ENCODE measurements around the gene CIAPIN1. TPM values are rescaled to one million over a fixed set of nuclear protein-coding genes. Genes with fewer than 3 reads are reported as not detected.

The CIAPIN1 gene
- total RNA-seq, 1 donor from 2014 or later = 41.8 TPM

DNA sequence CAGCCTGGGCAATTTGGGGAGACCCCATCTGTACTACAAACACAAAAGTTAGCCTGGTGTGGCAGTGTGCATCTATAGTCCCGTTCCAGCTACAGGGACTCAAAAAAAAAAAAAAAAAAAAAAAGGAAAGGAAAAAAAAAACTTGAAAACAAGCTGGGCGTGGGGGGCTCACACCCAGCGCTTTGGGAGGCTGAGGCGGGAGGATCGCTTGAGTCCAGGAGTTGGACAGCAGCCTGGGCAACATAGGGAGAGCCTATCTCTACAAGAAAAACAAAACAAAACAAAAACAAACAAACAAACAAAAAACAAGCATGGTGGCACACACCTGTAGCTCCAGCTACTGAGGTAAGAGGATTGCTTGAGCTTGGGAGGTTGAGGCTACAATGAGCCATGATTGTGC lies 55.5 kb downstream of the CIAPIN1 start:
- intact Hi-C loops (cut with DNase I) = no loop called here
- ATAC-seq (ENCODE audit: poor library complexity) (no peak), DNase-seq (no peak)

DNA sequence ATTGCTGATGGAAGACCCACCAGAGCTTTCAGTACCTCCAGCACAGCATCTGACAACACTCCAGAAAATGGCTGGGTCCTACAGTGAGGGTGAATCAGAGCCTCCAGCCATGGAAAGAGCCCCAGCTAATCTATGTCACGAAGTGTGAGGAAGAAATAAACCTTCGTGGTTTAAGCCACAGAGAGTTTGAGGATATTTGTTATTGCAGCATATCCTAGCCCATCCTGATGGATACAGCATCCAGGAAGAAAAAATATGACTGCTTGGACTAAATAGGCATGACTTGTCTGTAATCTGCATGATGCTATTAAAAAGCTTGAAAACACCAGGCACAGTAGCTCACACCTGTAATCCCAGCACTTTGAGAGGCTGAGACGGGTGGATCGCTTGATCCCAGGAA lies 55.9 kb downstream of the CIAPIN1 start:
- DNase-seq = no peak
- intact Hi-C loops (cut with DNase I) = no loop called here
- peak; percentile 22 for ATAC-seq (ENCODE audit: poor library complexity)

DNA sequence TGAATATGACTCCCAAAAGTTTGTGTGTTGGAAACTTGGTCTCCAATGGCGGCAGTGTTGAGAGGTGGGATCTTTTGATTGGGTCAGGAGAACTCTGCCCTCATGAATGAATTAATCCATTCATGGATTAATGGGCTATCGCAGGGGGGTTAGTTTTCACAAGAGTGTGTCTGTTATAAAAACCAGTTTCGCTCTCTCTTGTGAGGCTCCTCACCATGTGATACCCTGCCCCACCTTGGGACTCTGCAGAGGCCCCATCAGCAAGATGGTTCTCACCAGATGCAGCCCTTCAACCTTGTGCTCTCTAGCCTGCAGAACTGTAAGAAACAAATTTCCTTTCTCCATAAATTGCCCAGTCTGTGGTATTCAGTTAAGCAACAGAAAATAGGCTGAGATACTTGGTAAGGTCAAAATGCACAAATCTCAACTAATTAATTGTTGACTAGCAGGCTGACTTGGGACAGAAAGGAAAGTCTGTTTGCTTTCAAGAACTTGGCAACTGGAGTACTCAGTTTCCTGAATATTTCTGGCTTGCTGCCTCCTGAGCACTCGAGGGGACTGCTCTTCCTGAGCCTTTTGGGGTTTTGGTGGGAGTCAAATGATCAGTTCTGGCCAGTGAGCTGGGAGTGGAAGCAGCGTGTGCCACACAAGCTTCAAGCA lies 56.4 kb downstream of the CIAPIN1 start:
- peak; percentile 15 for ATAC-seq (ENCODE audit: poor library complexity)
- intact Hi-C loops (cut with DNase I) = no loop called here
- DNase-seq = no peak

DNA sequence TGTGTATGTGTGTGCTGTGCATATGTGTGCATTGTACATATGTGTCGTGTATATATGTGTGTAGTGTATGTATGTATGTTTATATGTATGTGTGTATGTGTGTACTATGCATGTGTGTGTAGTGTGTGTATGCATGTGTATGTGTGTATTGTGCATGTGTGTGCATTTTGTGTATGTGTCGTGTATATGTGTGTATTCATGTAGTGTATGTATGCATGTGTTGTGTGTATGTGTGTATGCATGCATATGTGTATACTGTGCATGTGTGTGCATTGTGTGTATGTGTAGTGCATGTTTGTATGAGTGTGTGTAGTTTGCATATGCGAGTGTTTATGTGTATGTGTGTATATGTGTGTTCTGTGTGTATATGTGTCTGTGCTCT lies 58.1 kb downstream of the CIAPIN1 start:
- DNase-seq (no peak), ATAC-seq (ENCODE audit: poor library complexity) (no peak)
- intact Hi-C loops (cut with DNase I) = no loop called here

DNA sequence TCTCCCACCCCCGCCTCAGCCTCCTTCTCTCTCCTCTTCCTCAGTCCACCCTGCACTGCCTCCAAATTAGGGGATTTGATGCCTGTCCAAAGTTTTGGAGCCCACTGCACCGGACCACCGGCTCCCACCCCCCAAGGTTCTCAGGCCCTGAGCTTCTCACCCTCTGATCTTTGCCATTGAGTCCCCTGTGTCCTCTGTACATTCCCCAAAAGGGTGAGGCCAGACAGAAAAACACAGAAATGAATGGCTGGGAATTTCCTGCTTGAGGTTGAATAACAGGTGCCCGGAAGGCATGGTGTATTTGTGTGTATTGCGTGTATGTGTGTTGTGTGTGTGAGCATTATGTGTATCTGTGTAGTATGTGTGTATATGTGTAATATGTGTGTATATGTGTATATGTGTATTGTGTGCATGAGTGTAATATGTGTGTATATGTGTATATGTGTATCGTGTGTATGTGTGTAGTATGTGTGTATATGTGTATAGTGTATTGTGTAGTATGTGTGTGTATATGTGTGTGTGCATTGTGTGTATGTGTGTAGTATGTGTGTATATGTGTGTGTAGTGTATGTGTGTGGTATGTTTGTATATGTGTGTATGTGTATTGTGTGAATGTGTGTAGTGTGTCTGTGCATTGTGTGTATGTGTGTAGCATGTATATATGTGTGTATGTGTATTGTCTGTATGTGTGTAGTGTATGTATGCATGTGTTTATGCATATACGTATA lies 58.7 kb downstream of the CIAPIN1 start:
- ATAC-seq (ENCODE audit: poor library complexity) (no peak), DNase-seq (no peak)
- intact Hi-C loops (cut with DNase I) = no loop called here

DNA sequence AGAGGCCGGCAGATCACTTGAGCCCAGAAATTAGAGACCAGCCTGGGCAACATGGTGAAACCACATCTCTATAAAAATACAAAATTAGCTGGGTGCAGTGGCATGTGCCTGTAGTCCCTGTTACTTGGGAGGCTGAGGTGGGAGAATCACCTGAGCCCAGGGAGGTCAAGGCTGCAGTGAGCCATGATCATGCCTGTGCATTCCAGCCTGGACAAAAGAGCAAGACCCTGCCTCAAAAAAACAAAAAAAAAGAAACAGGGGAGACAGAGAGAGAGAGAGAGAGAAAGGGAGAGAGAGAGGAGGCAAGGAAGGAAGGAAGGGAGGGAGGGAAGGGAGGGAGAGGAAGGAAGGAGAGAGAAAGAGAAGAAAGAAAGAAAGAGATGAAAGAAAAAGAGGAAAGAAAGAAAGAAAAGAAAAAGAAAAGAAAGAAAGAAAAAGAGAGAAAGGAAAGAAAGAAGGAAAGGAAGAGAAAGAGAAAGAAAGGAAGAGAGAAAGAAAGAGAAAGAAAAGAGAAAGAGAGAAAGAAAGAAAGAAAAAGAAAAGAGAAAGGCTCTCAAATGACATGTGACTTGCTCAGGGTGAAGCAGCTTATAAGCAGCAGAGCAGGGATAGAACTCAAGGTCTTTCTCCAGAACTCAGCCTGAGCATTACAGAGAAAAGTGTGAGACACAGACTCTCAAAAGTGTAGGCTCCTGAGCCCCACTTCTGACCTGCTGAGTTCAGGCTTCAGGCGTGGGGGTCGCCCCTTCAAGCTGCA lies 59.4 kb downstream of the CIAPIN1 start:
- intact Hi-C loops (cut with DNase I) = no loop called here
- ATAC-seq (ENCODE audit: poor library complexity) (no peak), DNase-seq (no peak)

DNA sequence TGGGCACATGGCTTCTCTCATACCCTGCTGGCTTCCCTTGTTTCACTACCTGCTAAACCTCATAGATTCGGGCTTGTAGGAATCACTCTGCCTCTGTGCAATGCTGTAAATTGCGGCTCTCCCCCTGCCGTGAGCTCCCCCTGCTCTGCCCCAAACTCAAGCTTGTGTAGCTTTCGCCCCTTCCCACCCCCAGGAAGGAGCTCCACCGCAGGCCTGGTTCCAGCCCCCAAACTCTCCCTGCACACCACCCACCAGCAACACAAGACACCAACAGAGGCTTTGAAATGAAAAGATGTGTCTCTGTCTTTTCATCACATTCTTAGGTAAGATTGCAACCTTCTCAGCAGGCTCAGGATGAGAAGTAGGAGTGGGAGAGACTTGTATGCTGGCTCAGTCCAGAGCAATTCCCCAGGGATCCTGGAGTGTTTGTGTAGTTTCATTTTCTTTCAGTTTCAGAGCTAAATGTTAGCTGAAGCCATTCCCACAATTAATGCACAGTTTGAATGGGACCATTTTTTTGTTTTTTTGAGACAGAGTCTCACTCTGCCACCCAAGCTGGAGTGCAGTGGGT lies 60.7 kb downstream of the CIAPIN1 start:
- ATAC-seq (ENCODE audit: poor library complexity) = no peak

DNA sequence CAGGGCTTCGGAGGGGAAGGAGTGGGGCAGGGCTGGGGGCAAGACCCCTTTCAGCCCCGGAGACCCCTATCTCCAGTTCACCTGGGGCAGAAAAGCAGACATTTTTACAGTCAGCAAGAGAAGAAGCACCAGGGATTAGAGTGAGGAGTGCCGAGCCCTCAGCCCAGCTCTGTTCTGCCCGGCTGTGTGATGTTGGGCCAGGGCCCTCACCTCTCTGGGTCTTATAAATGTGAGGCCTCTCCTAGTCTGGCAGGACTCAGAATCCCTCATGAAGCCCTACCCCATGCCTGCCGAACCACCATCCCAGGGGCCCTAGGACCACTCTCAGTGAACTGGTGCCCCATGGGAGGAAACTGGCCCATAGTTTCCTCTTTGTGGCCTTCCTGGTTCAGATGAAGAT lies 62.1 kb downstream of the CIAPIN1 start:
- ATAC-seq (ENCODE audit: poor library complexity) (no peak), DNase-seq (no peak)
- intact Hi-C loops (cut with DNase I) = no loop called here

More for the DNA sequence above, 60.7 kb downstream of the CIAPIN1 start:
- no peak for DNase-seq
- intact Hi-C loops (cut with DNase I) = no loop called here

DNA sequence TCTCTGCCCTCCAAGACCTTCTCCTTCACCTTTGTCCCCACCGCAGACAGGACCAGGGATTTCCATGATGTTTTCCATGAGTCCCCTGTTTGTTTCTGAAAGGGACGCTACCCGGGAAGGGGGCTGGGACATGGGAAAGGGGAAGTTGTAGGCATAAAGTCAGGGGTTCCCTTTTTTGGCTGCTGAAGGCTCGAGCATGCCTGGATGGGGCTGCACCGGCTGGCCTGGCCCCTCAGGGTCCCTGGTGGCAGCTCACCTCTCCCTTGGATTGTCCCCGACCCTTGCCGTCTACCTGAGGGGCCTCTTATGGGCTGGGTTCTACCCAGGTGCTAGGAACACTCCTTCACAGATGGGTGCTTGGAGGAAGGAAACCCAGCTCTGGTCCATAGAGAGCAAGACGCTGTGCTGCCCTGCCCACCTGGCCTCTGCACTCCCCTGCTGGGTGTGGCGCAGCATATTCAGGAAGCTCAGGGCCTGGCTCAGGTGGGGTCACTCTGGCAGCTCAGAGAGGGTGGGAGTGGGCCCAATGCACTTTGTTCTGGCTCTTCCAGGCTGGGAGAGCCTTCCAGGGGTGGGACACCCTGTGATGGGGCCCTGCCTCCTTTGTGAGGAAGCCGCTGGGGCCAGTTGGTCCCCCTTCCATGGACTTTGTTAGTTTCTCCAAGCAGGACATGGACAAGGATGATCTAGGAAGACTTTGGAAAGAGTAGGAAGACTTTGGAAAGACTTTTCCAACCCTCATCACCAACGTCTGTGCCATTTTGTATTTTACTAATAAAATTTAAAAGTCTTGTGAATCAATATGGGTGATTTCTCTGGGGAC lies 62.7 kb downstream of the CIAPIN1 start:
- no peak for DNase-seq
- ATAC-seq (ENCODE audit: poor library complexity) = peak; percentile 28
- intact Hi-C loops (cut with DNase I) = no loop called here

DNA sequence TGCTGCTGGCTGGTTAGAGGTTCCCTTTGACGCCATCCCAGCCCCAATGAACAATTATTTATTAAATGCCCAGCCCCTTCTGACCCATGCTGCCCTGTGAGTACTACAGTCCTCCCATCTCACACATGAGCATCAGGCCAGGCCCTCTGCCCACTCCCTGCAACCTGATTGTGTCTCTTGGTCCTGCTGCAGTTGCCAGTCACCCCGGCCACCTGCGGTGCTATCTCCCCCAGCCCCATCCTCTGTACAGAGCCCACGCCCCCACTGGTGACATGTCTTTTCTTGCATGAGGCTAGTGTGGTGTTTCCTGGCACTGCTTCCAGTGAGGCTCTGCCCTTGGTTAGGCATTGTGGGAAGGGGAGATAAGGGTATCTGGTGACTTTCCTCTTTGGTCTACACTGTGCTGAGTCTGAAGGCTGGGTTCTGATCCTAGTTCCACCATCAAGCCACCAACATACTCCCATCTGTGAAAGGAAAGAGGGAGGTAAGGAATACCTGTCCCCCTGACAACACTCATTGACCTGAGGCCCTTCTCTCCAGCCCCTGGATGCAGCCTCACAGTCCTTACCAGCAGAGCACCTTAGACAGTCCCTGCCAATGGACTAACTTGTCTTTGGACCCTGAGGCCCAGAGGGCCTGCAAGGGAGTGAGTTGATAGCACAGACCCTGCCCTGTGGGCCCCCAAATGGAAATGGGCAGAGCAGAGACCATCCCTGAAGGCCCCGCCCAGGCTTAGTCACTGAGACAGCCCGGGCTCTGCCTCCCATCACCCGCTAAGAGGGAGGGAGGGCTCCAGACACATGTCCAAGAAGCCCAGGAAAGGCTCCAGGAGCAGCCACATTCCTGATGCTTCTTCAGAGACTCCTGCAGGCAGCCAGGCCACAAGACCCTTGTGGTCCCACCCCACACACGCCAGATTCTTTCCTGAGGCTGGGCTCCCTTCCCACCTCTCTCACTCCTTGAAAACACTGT lies 63.6 kb downstream of the CIAPIN1 start:
- ATAC-seq (ENCODE audit: poor library complexity) (peak; percentile 20), DNase-seq (no peak)
- intact Hi-C loops (cut with DNase I) = no loop called here

DNA sequence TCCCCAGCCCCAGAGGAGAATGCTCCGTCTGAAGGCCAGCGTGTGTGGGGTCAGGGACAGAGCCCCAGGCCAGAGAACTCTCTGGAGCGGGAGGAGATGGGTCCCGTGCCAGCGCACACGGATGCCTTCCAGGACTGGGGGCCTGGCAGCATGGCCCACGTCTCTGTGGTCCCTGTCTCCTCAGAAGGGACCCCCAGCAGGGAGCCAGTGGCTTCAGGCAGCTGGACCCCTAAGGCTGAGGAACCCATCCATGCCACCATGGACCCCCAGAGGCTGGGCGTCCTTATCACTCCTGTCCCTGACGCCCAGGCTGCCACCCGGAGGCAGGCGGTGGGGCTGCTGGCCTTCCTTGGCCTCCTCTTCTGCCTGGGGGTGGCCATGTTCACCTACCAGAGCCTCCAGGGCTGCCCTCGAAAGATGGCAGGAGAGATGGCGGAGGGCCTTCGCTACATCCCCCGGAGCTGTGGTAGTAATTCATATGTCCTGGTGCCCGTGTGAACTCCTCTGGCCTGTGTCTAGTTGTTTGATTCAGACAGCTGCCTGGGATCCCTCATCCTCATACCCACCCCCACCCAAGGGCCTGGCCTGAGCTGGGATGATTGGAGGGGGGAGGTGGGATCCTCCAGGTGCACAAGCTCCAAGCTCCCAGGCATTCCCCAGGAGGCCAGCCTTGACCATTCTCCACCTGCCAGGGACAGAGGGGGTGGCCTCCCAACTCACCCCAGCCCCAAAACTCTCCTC lies 64.5 kb downstream of the CIAPIN1 start:
- DNase-seq (no peak), ATAC-seq (ENCODE audit: poor library complexity) (no peak)
- intact Hi-C loops (cut with DNase I) = no loop called here

DNA sequence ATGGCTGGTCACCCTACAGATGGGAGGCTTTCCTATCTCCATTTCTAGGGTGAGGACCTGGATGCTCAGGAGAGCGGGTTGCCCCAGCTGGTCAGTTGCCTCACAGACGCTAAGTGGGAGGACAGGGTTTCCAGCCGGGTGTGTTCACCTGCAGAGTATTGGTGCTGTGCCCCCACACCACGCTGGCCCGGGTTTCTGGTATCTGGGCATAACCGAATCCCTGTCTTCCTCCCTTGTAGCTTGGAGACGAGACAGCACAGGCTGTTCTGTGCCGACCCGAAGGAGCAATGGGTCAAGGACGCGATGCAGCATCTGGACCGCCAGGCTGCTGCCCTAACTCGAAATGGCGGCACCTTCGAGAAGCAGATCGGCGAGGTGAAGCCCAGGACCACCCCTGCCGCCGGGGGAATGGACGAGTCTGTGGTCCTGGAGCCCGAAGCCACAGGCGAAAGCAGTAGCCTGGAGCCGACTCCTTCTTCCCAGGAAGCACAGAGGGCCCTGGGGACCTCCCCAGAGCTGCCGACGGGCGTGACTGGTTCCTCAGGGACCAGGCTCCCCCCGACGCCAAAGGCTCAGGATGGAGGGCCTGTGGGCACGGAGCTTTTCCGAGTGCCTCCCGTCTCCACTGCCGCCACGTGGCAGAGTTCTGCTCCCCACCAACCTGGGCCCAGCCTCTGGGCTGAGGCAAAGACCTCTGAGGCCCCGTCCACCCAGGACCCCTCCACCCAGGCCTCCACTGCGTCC lies 65.2 kb downstream of the CIAPIN1 start:
- DNase-seq (no peak), ATAC-seq (ENCODE audit: poor library complexity) (no peak)
- intact Hi-C loops (cut with DNase I) = no loop called here

DNA sequence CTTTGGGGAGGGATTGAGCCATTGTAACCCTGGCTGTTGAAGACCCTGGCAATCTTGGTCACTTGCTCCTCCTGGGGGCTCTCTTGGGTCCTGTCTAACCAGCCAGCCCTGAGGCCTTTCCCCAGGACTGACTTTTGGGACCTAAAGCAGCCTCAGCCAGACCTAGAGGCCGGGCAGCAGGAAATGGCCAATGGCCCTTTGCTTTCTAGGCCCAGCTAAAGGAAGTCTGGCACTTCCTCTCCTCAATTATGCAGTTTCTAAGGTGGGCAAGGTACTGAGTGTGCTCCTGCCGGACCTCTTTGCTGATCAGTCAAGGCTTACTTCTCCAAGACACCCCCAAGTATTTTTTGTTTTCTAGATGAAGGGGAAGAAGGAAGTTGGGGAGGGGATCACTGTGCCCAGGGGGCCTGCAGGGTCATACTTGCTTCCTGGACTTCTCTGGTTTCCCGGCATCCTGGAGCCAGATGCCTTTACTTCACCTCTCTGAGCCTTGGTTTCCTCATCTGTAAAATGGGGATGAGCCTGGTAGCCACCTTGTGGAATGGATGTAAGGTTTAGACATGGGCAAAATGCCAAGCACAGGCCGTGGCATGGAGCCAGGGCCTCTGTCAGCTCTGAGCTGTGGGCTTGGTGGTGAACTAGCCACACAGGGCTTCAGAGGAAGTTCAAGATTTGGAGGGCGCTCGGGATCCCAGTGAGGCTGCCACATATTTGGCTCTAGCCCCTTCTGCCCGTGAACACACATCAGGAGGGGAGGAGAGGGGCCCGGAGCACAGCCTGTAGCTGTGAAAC lies 66.3 kb downstream of the CIAPIN1 start:
- ATAC-seq (ENCODE audit: poor library complexity) = no peak
- DNase-seq = peak; percentile 70
- intact Hi-C loops (cut with DNase I) = no loop called here

DNA sequence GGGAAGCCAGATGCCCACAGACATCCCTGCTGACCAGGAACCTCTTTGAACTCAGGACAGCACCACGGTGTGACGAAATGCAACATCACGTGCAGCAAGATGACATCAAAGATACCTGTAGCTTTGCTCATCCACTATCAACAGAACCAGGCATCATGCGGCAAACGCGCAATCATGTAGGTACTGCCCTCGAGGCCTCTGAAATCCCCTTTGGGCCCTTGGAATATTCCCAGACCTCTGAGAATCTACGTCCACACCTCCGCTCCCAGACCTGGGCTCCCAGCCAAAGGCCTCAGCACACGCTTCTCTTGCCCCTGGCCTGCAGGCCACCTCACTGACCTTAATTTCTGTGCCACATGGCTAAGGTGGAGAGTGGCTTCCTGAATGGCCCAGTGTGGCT lies 67.6 kb downstream of the CIAPIN1 start:
- no peak for DNase-seq
- ATAC-seq (ENCODE audit: poor library complexity) = no peak
- intact Hi-C loops (cut with DNase I) = no loop called here

All from Right ventricle myocardium superior (tissue), 1 donor.